ENCODE data around the gene VAX1.
A peak's percentile ranks its signal among the peaks of the same experiment; 100 is the strongest.
"Not testable (repeated sequence)": the region's sequence is repeated elsewhere in the genome, so short reads cannot be mapped to it uniquely, and the experiment has no call there.

Gene VAX1, protein sequence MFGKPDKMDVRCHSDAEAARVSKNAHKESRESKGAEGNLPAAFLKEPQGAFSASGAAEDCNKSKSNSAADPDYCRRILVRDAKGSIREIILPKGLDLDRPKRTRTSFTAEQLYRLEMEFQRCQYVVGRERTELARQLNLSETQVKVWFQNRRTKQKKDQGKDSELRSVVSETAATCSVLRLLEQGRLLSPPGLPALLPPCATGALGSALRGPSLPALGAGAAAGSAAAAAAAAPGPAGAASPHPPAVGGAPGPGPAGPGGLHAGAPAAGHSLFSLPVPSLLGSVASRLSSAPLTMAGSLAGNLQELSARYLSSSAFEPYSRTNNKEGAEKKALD

DNA sequence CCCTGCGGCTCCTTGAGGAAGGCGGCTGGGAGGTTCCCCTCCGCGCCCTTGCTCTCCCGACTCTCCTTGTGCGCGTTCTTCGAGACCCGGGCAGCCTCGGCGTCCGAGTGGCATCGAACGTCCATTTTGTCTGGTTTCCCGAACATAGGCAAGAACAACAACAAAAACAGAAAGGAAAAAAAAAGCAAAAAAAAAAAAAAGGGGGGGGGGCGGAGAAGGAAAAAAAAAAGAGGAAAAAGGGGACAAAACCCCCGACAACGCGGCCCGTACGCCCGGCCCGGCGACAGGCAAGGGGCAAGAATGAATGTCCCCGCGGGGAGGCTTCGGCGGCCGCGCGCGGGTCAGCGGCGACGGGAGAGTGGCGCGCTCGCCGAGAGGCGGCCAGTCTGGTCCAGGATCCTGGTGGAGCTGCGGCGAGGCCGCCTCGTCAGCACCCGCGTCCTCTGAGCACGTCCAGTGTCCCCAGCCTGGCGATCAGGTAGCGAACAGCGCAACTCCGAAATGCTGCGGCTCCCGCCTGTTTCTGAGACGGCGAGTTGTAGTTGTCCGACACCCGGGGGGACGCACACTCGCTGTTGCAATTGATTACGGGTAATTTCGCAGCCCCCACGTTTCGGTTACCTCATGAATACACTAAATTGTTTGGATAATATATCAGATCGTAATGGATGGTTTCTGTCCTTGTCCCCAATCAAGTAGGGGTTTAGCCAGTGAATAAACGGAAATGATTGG lies at the start of gene VAX1:
VAX1 (minus strand) TSS at position 360 of the 732 bp plus-strand sequence; CDS start at position 146, 214 bp downstream.
- H3K27ac ChIP-seq: no peak within 1 kb of the TSS
- TF ChIP-seq, protein P1, sequence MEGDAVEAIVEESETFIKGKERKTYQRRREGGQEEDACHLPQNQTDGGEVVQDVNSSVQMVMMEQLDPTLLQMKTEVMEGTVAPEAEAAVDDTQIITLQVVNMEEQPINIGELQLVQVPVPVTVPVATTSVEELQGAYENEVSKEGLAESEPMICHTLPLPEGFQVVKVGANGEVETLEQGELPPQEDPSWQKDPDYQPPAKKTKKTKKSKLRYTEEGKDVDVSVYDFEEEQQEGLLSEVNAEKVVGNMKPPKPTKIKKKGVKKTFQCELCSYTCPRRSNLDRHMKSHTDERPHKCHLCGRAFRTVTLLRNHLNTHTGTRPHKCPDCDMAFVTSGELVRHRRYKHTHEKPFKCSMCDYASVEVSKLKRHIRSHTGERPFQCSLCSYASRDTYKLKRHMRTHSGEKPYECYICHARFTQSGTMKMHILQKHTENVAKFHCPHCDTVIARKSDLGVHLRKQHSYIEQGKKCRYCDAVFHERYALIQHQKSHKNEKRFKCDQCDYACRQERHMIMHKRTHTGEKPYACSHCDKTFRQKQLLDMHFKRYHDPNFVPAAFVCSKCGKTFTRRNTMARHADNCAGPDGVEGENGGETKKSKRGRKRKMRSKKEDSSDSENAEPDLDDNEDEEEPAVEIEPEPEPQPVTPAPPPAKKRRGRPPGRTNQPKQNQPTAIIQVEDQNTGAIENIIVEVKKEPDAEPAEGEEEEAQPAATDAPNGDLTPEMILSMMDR (conservative IDR thresholded peaks at IDR 0.05): no peak

DNA sequence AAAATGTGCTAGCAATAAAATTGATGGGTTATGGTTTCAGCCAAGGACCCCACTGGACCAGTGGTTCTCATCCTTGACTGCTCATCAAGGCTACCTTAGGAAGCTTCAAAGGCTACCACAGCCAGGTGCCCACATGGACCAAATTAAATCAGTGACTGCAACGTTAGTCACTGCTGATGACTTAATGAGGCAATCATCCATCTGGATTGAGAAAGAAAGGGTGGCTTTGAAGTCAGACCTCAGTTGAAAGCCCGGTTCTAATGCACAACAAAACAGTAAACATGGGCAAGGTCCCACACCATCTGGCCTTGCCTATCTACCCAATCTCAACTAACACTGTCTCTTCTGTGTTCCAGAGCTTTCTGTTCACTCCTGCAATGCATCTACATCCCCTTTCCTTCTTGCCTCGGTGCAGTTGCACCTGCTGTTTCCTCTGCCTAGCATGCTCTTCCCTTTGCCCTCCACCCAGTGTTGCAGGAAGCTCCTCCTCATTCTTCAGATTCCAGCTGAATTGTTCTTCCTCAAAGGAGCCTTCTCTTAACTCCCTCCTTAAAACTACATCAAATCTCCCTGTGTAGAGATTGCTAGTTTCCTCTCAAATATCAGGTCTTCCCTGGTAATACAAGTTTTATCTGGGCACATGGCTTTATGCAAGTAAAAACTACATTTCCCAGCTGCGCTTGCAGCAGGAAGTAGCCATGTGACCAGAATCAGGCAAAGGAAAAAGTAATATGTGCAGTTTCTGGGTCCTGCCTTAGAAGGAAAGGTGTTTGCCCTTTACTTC lies 49.0 kb upstream of the VAX1 start:
- H3K27ac ChIP-seq: no peak overlapping the region
- TF ChIP-seq, protein P1 (conservative IDR thresholded peaks at IDR 0.05): no peak

DNA sequence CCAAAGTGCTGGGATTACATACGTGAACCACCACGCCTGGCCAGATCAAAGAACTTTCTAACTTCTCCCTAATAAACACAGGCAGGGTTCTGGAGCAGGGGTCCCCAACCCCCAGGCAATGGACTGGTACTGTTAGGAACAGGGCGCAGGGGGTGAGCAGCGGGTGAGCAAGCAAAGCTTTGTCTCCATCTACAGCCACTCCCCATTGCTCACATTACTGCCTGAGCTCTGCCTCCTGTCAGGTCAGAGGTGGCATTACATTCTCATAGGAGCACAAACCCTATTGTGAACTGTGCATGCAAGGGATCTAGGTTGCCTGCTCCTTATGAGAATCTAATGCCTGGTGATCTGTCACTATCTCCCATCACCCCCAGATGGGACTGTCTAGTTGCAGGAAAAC lies 47.7 kb upstream of the VAX1 start:
- H3K27ac ChIP-seq: not testable (repeated sequence)

DNA sequence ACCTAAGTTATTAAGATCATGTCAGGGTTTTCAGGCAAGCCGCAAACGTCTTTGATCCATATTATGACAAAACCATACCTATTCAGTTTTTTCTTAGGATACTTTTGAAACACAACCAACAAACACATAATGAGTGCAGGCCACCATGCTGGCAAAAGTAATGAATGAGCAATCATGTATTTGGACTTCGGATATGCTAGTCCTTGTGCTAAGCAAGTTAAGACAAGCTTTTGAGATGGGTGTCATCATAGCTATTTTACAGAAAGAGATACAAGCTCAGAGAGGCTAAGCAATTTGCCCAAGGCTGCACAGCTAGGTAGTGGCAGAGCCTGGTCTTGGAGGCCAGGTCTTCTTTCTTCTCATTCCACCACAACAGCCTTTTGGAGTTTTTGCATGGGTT lies 46.8 kb upstream of the VAX1 start:
- no peak overlapping the region for H3K27ac ChIP-seq
- TF ChIP-seq, protein P1 (conservative IDR thresholded peaks at IDR 0.05): no peak

DNA sequence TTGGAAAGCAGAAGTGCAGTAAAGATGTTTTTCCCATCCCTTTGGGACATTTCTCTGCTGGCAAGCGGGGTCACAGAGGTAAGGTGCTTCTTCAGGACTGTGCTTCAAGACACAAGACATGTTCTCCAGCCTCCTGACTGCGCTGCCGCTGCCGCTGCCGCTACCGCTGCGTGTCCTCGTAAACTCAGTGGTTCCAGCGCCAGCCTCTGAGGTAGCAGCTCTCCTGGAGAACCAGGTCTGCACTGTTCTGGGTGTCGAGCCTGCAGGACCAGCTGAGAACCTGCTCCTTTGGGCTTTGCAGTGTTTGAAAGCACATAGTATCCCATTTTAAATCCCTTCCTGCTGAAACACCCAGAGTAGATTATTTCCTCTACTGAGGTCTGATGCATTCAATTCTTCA lies 46.2 kb upstream of the VAX1 start:
- no peak overlapping the region for H3K27ac ChIP-seq
- TF ChIP-seq, protein P1 (conservative IDR thresholded peaks at IDR 0.05): no peak

DNA sequence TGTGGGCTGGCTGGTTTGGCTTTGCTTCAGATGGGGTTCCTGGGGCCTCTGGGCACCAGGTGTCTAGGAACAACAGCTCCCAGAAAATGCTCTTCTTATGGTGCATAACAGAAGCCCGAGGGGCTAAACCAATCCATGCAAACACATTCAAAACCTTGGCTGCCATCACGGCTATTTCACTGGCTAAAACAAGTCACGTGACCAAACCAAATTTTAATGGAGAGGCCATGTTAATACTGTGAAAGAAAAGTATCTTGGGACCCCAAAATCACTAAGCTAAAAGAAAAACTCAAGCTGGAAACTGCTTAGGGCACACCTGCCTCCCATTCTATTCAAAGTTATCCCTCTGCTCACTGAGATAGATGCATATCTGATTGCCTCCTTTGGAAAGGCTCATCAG lies 40.1 kb upstream of the VAX1 start:
- TF ChIP-seq, protein P1 (conservative IDR thresholded peaks at IDR 0.05): no peak
- H3K27ac ChIP-seq: no peak overlapping the region

DNA sequence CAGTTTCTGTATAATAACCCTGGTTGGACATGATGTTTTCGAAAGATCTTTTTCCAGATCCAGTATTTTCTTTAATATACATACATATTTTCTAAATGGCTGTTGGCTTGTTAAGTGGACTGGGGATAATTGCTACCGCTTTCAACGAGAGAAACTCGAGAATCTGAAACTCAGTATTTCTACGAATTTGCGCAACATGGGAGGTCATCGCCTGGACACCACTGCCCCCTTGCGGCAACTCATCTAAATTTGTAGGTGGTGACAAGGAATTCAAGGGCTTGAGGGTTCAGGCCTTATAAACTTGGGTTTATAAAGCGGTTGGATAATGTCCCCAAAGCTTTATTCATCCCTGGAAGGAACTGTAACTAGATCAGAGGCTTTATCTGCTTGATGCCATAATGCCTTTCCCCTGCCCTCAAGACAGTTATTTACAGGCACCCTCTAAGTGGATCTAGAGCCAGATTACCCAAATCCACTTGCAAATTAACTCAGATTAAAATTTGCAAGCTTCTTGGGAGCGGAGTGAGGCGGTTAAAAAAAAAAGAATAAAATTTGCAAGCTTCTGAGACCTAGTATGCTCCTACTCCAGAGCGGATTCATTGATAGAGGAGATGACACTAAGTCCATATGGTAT lies 37.9 kb upstream of the VAX1 start:
- TF ChIP-seq, protein P1 (conservative IDR thresholded peaks at IDR 0.05): peak; percentile 78
- H3K27ac ChIP-seq: no peak overlapping the region

Measured in VCaP (cell line).